GM20000 (cell line): Measurements from ENCODE around the gene F7.
"Not testable (repeated sequence)": the region's sequence is repeated elsewhere in the genome, so short reads cannot be mapped to it uniquely, and the experiment has no call there.

Experiments
- DNase-seq: peaks from one replicate; pipeline ENCODE4 v3.0.0; 2012; ENCODE audit warnings: low spot score
- CTCF ChIP-seq: IDR thresholded peaks from 2 replicates; pipeline ENCODE4 v1.5.1; 2012; ENCODE audit warnings: mild to moderate bottlenecking, control low read depth; ENCODE audit errors: extremely low read depth, missing control alignments

Gene F7

DNA sequence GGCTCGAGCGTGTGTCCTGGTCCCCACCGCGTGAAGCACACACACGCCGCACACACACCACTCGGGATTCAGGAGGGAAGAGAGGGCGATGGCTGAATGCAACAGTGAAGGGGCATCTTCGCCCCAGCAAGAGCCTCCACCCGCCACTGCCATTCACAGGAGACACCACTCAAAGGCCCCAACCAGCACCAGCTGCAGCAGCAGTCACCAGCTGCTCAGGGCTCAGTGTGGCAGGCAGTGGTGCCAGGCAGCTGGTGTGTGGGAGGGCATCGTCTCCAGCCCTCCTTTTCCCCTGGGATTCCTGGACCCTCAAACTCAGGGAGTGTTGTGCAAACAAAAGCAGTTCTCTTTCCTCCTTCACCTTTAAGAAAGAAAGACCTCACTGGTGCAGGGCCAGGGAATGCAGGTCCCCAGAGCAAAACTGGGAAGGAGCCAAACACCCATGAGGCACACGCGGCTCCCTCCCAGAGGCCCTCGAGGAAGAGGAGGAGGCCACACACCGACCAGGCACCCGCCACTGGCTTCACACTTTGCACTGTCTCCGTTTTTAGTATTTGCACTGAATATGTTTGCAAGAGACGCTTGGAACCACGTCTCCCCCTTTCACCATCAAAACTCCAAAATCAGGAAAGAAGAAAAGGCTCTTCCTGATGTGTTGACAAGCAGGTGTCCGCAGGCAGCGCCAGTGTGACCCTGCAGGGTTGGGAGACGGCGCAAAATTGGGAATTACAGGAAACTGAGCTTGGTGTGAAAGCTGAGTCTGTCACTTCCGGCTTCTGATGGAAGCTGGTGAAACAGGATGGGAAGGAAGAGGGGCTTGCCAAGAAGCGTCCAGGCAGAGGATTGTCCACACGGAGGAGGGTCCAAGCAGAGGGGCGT, 26.4 kb upstream of the F7 start:
- no peak for TF ChIP-seq CTCF
- no peak for DNase-seq

DNA sequence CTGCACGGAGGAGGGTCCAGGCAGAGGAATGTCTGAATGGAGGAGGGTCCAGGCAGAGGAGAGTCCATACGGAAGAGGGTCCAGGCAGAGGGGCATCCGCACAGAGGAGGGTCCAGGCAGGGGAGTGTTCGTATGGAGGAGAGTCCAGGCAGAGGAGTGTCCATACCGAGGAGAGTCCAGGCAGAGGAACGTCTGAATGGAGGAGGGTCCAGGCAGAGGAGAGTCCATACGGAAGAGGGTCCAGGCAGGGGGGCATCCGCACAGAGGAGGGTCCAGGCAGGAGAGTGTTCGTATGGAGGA, 25.9 kb upstream of the F7 start:
- not testable (repeated sequence) for DNase-seq

- no peak for TF ChIP-seq CTCF
- no peak for DNase-seq
These were observed 25.2 kb upstream of the F7 start for GRCh38 chr13:113080361-113080831.

- no peak for DNase-seq
- TF ChIP-seq CTCF: no peak
These were observed 24.6 kb upstream of the F7 start for GRCh38 chr13:113080901-113081521.

GRCh38 chr13:113082198-113083021, 23.2 kb upstream of the F7 start:
- TF ChIP-seq CTCF: no peak
- DNase-seq: no peak

- no peak for TF ChIP-seq CTCF
- DNase-seq: no peak
These were observed 22.6 kb upstream of the F7 start for GRCh38 chr13:113083022-113083373.

GRCh38 chr13:113083402-113084061, 22.1 kb upstream of the F7 start:
- no peak for TF ChIP-seq CTCF
- DNase-seq: no peak
